NCI-H774 (cell line): ENCODE data around the gene GSTM5.
"Not testable (repeated sequence)": the region's sequence is repeated elsewhere in the genome, so short reads cannot be mapped to it uniquely, and the experiment has no call there.

ENCODE experiments used
- DNase-seq: peaks from one replicate; lab custom pipeline; 2025; lab: John Stamatoyannopoulos, UW

Gene GSTM5

DNA sequence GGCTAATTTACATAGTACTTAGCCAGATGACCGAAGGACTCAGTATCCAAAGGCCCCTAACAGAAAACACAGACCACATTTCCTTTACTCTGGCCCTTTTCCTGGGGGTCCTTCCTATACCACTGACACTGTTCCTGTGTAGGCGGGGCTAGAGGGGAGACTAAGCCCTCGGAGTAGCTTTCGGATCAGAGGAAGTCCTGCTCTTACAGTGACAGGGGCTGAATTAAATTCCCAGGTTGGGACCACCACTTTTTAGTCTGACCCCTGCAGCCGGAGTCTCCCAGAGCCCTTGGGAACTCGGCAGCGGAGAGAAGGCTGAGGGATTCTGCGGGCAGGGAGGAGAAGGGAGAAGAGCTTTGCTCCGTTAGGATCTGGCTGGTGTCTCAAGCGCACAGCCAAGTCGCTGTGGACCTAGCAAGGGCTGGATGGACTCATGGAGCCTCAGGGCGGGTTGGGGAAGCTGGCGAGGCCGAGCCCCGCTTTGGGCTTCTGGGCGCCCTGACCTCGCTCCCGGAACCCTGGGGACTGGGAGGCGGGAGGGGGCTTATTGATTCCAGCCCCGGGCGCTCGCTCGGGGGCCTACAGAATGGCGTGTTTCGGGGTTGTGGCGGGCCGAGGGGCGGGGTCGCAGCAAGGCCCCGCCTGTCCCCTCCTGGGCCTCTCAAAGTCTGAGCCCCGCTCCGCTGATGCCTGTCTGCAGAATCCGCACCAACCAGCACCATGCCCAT lies at the start of gene GSTM5:
Gene GSTM5 (plus strand): TSS at position 659 of the 728 bp plus-strand sequence. CDS start 62 bp downstream, at position 721.
- not testable (repeated sequence) for DNase-seq

DNA sequence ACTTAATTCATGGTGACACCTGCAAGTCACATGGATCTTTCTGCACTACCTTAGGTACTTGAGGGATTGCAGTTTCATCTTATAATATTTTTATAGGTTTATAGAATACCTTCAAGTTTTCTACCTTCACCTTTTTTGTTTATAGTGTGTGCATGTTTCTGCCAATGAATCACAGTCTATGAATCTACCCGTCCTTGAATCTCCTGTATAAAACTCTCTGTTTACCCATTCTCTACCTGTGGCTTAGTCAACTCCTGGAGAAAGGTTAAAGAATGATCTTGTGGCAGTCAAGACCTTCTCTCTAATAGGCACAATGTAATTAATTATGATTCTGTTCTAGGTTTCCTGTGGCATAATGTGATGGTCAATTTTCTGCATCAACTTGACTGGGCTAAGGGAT lies 47.4 kb upstream of the GSTM5 start:
- no peak for DNase-seq

DNA sequence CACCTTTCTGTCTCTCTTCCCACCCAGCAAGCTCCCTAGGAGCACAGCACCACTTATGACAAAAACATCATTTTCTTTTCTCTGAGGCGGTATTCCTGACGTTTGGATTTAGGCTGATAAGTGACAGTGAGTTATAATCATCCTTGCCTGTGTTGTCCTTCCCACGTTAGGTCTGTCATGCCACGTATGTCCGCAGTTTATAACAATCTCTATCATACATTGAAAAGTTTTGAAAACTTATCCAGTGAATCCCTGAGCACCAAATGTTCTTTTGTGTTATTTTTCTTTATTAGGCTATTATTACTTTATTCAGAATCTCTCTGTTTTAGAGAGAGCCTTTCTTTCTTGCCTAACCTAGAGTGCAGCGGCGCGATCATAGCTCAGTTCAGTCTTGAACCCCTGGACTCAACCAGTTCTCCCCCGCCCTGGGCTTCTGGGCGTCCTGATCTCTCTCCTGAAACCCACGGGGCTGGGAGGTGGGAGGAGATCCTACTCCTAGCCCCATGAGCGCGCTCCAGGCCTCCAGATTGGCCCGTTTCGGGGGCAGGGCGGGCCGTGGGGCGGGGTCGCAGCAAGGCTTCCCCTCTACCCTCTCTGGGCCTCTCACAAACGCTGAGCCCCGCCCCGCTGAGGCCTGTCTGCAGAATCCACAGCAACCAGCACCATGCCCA lies 44.5 kb upstream of the GSTM5 start, which contains the start of gene GSTM2:
Gene GSTM2 (plus strand): TSS at position 606 of the 671 bp plus-strand sequence. CDS start 59 bp downstream, at position 665.
- DNase-seq = peak; percentile 57

DNA sequence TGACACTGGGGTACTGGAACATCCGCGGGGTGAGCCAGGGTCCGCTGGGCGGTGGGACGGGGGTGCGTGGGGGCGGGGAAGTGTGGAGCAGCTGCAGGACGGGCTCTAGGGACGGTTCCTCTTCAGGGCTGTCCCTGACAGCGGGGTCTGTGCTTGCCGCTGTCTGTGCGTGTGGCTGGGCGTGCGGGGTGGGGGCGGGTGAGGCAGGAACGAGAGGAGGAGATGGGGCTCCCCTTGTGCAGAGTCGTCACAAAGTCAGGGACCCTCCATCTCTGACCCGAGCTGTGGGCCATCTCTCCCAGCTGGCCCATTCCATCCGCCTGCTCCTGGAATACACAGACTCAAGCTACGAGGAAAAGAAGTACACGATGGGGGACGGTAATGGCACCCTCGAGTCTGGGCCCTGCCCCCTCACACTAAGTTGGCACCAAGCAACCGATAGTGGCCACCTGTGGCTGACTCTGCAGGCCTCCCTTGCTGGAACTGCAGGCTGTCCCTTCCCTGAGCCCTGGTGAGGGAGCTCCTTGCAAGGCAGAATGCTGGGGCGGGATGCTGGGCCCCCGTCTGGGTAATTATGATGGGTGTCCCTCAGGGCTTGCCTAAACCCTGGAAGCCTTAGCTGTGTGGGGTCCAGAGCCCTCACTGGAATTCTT lies 43.8 kb upstream of the GSTM5 start:
- DNase-seq = no peak

DNA sequence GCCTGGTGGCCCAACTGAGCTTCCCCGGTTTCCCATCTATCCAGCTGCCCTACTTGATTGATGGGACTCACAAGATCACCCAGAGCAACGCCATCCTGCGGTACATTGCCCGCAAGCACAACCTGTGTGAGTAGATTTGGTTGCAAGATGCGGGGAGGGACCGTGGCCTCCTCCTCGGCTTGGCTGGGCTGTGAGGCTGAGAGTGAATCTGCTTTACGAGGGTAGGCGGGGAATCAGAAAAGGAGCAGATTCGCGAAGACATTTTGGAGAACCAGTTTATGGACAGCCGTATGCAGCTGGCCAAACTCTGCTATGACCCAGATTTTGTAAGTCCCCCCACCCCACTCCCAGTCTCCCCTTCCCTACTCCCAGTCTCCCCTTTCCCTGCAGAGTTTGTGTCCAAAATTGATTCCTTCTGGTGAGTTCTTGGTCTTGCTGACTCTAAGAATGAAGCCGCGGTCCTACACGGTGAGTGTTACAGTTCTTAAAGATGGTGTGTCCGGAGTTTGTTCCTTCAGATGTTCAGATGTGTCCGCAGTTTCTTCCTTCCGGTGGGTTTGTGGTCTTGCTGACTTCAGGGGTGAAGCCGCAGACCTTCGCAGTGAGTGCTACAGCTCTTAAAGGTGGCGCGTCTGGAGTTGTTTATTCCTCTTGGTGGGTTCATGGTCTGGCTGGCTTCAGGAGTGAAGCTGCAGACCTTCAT lies 42.7 kb upstream of the GSTM5 start:
- DNase-seq = no peak

DNA sequence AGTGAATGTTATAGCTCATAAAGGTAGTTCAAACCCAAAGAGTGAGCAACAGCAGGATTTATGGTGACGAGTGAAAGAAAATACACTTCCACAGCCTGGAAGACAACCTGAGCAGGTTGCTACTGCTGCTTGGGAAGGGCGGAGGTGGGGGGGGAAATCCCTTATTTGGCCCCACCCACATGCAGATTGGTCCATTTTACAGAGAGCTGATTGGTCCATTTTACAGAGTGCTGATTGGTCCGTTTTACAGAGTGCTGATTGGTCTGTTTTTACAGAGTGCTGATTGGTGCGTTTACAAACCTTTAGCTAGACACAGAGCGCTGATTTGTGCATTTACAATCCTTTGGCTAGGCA lies 42.1 kb upstream of the GSTM5 start:
- DNase-seq = not testable (repeated sequence)

DNA sequence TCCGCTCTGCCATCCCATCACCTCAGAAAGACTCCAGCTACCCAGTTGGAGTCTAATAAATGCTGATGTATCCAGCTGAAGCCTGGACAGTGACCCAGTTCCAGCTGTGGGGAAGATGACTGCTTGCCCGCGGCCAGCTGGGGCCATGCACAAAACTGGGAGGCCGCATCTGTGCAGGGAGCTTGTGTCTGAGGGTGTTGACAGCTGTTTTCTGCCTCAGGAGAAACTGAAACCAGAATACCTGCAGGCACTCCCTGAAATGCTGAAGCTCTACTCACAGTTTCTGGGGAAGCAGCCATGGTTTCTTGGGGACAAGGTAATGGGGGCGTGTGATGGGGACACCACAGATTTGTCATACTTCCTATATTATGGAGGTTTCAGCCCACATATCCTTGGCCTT lies 41.0 kb upstream of the GSTM5 start:
- no peak for DNase-seq

DNA sequence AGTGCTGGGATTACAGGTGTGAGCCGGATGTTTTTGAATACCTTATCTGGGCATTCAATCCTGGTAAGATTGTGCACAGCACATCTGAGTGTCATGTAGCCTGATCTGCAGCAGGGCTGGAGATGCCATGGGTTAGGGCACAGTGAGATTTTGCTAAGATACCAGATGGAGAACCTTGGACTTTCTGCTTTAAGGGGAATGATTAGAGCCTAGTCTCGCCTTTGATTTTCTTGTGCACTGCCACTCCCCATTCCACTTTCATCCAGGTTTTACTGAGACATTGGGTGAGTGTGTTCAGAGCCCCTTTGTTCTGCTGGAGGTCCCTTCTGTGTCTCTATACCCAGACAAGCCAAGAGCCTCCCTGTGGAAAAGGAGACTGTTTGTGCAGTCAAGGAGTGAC lies 38.2 kb upstream of the GSTM5 start:
- not testable (repeated sequence) for DNase-seq

DNA sequence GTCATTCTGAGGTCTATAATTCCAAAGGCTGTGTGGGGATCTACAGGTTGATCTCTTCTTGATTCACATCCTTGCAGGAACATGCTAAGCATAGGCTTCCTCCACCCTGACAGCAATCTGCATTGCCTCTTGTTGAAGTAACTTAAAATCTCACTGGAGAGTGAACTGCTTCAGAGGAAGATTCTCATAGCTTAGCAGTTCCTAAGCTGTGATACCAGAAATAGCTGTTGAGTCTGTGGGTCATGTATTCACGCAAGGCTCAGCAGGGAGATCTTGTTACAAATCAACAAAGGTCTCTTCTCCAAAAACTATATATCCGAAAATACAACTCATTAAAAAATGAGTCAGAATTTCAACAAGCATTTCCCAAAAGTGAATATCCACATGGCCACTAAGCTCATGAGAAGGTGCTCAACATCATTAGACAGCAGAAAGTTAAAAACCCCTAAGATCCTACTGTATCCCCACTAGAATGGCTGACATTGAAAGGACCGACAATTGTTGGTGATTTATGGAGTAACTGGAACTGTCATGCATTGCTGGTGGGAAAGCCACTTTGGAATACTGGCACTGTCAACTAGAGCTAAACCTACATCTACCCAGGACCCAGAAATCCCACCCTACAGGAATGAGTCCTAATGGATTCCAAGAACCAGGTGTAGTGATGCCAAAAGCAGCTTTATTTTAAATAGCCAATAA lies 35.2 kb upstream of the GSTM5 start:
- DNase-seq = not testable (repeated sequence)

DNA sequence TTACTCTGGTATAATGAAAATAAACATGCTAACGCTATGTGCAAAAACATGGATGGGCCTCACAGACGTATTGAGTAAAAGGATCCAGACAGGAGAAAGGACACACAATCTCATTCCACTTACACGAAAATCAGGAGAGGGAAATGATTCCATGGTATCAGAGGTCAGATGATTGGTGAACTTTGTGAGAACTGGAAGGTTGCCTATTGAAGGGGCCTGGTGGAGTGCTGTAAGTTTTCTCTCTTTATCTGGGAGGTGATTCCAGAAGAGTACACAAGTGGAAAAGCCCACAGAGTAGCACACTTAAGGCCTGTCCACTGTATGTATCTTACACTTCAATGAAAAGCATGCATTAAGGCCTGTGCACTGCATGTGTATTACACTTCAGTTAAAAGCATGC lies 34.6 kb upstream of the GSTM5 start:
- DNase-seq = no peak

DNA sequence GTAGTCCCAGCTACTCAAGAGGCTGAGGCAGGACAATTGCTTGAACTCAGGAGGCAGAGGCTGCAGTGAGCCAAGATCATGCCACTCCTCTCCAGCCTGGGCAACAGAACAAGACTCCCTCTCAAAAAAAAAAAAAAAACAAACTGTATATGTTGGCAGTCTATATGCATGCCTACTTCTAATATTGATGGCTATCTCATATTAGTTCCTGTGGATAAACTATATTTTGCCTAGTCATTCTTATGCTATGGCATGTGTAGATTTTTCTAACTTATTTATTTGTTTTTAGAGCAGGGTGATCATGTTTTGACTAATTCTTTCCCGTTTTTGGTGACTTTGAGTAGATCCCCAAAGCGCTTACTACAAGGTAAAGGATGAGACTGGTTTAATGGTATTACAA lies 33.4 kb upstream of the GSTM5 start:
- not testable (repeated sequence) for DNase-seq

DNA sequence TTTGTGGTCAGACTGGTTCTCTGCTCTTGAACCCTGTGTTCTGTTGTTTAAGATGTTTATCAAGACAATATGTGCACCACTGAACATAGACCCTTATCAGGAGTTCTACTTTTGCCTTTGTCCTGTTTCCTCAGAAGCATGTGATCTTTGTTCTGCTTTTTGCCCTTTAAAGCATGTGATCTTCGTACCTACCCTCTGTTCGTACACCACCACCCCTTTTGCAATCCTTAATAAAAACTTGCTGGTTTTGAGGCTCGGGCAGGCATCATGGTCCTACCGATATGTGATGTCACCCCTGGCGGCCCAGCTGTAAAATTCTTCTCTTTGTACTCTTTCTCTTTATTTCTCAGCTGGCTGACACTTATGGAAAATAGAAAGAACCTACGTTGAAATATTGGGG lies 27.3 kb upstream of the GSTM5 start:
- DNase-seq = not testable (repeated sequence)

DNA sequence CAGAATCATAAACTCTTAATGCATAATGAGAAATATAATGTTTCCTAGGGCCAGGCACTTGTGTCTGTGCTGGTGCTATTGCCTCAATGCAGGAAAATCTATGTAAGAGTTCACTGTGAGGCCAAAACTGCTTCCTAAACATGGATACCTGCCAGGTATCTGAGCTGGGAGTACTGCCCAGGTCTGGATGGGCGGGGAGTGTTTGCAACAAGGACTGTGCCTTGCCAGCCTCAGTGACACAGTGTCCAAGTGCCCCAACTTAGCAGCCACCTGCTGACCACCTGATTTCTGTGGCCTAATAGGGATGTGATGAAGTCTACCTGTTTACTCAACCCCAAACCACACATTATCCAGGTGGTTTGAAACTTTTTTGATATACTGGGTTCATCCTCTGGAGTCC lies 26.7 kb upstream of the GSTM5 start:
- not testable (repeated sequence) for DNase-seq

DNA sequence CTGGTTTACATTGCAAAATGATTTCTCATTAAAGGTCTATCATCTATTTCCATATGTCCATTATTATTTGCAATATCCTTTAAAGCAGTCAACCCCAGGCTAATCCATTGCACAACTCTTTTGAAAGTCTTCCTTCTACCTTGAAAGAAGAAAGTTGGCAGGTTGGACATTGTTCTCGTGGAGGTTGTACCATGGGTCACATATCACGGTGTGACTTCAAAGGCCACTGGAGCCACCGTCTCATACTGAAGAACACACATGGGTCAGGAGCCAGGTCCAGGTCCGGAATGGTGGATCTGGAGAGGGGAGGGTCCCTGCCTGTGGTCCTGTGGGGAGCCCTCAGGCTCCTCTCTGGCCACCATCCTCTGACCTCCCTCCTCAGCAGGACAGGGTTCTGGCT lies 26.2 kb upstream of the GSTM5 start:
- DNase-seq = not testable (repeated sequence)

DNA sequence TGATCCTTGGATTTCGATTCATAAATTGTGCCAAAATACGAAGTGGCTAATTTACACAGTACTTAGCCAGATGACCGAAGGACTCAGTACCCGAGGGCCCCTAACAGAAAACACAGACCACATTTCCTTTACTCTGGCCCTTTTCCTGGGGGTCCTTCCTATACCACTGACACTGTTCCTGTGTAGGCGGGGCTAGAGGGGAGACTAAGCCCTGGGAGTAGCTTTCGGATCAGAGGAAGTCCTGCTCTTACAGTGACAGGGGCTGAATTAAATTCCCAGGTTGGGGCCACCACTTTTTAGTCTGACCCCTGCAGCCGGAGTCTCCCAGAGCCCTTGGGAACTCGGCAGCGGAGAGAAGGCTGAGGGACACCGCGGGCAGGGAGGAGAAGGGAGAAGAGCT lies 24.9 kb upstream of the GSTM5 start:
- not testable (repeated sequence) for DNase-seq

DNA sequence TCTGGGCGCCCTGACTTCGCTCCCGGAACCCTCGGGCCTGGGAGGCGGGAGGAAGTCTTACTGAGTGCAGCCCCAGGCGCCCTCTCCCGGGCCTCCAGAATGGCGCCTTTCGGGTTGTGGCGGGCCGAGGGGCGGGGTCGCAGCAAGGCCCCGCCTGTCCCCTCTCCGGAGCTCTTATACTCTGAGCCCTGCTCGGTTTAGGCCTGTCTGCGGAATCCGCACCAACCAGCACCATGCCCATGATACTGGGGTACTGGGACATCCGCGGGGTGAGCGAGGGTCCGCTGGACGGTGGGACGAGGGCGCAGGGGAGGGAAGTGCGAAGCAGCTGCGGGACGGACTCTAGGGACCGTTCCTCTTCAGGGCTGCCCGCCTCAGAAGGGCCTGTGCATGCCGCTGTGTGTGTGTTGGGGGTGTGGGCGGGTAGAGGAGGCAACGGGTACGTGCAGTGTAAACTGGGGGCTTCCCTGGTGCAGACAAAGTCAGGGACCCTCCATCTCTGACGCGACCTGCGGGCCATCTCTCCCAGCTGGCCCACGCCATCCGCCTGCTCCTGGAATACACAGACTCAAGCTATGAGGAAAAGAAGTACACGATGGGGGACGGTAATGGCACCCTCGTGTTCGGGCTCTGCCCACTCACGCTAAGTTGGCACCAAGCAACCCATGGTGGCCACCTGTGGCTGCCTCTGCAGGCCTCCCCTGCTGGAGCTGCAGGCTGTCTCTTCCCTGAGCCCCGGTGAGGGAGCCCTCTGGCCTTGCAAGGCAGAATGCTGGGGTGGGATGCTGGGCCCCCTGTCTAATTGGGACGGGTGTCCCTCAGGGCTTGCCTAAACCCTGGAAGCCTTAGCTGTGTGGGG lies 24.2 kb upstream of the GSTM5 start, which contains the start of gene GSTM1:
Gene GSTM1 (plus strand): TSS at position 177 of the 859 bp plus-strand sequence. CDS start 57 bp downstream, at position 234.
- no peak for DNase-seq

DNA sequence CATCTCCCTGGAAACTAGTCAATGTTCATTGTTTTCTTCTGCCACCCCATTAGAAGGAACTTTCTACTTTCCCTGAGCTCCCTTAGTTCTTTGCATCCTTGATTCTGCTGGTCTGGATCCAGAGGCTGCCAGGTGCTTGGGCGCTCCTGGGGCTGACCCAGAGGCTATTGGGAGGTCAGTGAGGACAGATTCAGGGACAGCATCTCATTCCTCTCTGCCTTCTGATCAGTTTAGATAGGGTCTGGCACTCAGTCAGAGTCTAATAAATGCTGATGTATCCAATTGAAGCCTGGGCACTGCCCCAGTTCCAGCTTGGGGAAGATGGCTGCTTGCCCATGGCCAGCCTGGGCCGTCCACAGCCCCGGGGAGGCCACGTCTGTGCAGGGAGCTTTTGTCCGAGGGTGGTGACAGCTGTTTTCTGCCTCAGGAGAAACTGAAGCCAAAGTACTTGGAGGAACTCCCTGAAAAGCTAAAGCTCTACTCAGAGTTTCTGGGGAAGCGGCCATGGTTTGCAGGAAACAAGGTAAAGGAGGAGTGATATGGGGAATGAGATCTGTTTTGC lies 22.1 kb upstream of the GSTM5 start:
- DNase-seq = no peak

DNA sequence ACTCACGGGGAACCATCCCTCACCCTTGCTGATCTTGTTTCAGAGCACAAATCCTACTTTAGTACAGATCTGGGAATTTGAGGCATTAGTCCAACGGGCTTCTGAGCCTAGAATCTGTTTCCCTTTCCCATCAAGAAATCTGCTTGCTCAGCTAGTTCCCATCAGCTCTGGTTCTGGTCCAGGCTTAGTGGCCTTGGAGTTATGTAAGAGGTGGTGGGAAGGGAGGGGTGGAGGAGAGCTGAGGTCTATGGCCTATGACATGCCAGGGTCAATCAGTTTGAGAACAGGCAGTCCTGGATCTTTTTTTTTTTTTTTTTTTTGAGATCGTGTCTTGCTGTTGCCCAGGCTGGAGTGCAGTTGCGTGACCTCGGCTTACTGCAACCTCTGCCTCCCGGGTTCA lies 20.3 kb upstream of the GSTM5 start:
- no peak for DNase-seq

DNA sequence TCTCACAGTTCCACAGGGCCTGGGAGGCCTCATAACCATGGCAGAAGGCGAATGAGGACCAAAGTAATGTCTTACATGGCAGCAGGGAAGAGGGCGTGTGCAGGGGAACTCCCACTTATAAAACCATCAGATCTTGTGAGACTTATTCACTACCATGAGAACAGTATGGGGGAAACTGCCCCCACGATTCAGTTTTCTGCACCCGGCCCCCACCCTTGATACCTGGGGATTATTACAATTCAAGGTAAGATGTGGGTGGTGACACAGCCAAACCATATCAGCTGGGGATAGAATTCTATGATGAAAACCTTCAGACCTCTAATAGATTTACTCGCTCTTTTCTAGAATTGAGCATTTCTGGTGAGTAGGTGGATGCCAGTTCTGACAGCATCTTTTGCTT lies 17.7 kb upstream of the GSTM5 start:
- DNase-seq = not testable (repeated sequence)

DNA sequence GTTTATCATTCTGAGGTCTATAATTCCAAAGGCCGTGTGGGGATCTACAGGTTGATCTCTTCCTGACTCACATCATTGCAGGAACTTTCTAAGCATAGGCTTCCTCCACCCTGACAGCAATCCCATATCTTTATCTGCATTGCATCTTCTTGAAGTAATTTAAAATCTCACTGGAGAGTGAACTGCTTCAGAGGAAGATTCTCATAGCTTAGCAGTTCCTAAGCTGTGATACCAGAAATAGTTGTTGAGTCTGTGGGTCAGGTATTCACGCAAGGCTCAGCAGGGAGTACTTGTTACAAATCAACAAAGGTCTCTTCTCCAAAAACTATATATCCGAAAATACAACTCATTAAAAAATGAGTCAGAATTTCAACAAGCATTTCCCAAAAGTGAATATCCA lies 16.9 kb upstream of the GSTM5 start:
- DNase-seq = not testable (repeated sequence)
